Placental pericyte (primary cell): ENCODE measurements around the gene HDDC2. TPM values are rescaled to one million over a fixed set of nuclear protein-coding genes. Genes with fewer than 3 reads are reported as not detected.

Experiments
- total RNA-seq: library from RNA; depleted of rRNA; stranded (reverse); fragments of >200 nt; gene quantifications from 2 replicates; pipeline ENCODE4 v1.2.3, GENCODE V29; 2012

HDDC2 gene, protein sequence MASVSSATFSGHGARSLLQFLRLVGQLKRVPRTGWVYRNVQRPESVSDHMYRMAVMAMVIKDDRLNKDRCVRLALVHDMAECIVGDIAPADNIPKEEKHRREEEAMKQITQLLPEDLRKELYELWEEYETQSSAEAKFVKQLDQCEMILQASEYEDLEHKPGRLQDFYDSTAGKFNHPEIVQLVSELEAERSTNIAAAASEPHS
- total RNA-seq, result 47.2 and 50.1 TPM in 2 replicates

DNA sequence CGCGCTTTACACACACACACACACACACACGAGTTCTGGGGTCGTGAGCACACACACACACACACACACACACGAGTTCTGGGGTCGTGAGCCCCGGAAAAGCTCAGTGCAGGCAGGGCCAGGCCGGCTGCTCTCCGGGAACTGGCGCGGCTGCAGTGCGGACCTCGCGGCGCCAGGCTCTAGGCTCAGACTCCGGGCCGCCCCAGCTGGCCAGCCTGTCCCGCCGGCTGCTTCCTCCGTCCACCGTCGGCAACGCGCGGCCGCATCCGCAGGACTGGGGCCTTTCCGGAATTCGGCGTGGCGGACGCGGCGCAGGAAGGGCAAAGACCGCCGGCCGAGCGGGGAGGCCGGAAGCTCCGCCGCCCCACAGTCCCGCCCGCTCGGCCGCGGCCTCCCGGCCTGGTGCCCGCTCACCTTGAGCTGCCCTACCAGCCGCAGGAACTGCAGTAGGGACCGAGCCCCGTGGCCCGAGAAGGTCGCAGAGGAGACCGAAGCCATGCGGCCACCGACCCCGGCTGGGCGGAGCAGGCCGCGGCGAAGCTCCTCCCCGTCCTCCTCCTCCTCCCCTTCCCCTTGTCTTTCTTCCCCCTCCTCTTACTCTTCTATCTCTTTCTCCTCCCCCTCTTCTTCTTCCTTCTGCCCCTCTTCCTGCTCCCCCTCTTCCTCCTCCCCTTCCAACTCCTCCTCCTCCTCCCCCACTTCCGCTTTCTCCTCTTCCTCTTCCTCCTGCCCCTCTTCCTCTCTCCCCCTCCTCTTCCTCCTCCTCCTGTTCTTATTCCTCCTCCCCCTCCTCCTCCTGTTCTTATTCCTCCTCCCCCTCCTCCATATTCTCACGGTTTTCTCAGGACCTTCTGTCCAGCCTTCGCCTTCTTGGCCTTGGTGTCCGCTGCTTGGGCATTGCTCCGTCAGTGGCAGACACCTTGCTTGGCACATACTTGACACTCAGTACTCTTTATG is at the start of gene HDDC2:
TSS of gene HDDC2 (minus strand) at position 533 of the 957 bp plus-strand sequence. CDS start at position 498, 35 bp downstream.

Other genes starting within 250 kb of the HDDC2 start
- gene TPD52L1, start 148.2 kb downstream of the HDDC2 start, total RNA-seq, result 0.29 and 1.3 TPM in 2 replicates